Hepatic stellate cell (primary cell): Measurements from ENCODE around the gene NUP98.

Experiments used
- DNase-seq: peaks from one replicate; pipeline ENCODE4 v3.0.0; 2011; ENCODE audit warnings: low spot score

The NUP98 gene

GRCh38 chr11:3797329-3798090, at the start of gene NUP98:
NUP98 (minus strand) TSS chr11:3797554; CDS start chr11:3782117, 15,437 bp downstream.
- peak; percentile 99 for DNase-seq

DNA sequence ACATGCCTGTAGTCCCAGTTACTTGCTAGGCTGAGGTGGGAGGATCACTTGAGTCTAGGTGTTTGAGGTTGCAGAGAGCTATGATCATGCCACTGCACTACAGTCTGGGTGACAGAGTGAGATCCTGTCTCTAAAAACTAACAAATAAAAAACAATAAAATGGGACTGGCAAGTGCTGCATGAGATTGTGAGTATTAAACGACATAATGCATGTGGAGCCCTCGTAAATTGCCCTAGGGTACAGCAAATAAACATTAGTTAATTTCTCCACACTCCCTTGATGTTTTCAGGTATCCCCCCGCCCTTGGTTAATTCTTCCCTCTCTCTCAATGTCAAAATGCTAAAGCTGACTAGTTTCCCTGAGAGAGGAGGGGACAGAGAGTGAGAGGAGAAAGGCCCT, 48.3 kb upstream of the NUP98 start:
- no peak for DNase-seq

DNA sequence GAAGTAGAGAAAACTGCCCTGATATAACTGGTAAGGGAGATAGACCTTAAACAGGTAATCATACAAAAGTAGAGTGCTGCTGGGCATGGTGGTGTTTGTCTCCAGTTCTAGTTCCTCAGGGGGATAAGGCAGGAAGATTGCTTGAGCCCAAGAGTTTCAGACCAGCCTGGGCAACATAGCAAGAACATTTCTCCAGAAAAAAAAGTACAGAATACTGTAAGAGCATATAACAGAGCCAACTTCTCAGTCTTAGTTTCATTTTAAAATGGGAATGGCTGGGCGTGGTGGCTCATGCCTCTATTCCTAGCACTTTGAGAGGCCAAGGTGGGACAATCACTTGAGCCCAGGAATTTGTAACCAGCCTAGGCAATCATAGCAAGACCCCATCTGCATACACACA, 47.9 kb upstream of the NUP98 start:
- DNase-seq, result no peak

DNA sequence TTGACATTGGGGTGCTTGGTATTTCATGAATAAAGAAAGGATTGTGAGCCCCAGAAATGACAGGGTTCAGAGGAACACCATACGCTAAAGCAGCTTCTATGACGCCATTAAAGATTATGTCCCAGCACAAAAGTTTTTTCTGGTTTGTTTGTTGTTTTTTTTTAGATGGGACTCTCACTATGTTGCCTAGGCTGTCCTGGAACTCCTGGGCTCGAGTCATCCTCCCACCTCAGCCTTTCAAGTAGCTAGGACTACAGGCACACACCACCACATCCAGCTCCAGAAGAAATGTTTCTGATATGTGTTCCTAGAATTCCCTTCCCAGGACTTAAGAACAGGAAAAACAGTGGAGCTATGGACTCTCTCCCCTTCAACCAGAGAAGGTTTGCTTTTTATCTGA, 46.0 kb upstream of the NUP98 start:
- no peak for DNase-seq

GRCh38 chr11:3841426-3842350, 44.3 kb upstream of the NUP98 start:
- DNase-seq, result peak; percentile 81

- peak; percentile 92 for DNase-seq
Measured at GRCh38 chr11:3840870-3841425, 43.6 kb upstream of the NUP98 start, which contains the start of gene RHOG. RHOG (minus strand) TSS chr11:3840959; CDS start chr11:3828138, 12,821 bp downstream.

DNA sequence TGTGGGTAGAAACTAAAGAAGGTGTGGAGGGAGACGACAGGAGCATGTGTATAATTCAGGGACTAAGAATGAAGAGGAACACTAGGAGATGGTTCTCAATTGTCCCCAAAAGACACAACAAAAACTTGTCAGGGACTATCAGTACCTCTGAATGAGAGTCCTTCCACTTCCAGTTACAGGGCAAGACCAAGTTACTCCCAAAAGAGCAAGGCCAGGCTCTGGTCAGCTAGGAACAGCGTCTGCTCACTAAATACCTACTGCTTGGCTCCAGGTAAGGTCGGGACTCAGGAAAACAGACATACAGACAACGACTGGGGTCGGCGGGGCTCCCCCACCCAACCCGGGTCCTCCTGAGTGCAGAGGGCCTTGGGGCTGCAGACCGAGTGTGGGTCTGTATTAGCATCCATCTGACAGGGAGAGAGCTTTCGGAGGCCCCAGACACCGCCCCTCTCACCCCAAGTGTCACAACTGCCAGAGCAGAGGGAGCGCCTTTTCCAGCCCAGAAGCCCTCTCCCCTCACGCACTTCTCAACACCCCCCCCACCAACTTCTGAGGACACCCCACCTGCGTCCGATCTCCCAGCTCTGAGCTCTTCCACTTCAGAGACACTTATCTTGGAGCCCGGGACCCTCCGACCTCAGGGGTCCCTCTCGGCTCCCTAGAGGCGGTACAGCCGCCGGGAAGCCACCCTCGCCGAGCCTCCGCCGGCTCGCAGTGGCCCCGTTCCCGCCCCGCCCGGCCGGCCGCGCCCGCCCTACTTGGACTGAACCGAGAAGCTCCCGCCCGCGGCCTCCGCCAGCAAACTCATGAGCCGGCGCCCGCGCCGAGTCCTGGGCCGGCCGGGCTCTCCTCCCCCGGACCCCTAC, 42.9 kb upstream of the NUP98 start:
- DNase-seq, result peak; percentile 27

GRCh38 chr11:3838504-3838903, 41.1 kb upstream of the NUP98 start:
- DNase-seq, result no peak

DNA sequence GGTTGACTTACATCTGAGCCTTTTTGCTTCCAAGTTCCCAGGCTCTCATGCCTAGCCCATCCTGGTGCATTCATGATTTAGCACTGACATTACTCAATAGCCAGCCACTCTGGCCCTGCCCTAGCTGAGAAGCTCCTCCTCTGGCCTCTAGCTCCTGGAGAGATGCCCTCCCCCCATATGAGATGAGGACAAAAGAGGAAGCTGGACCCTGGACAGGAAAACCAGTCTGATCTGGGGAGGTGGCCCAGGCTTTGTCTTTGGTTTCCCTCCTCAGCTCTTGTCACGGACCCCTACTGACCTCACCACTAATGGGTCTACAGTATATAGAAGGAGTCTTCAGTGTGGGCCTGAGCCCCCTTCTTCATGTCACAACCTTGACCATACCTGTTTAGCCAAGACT, 40.4 kb upstream of the NUP98 start:
- no peak for DNase-seq

- DNase-seq, result no peak
Measured at GRCh38 chr11:3836903-3837302, 39.5 kb upstream of the NUP98 start.

DNA sequence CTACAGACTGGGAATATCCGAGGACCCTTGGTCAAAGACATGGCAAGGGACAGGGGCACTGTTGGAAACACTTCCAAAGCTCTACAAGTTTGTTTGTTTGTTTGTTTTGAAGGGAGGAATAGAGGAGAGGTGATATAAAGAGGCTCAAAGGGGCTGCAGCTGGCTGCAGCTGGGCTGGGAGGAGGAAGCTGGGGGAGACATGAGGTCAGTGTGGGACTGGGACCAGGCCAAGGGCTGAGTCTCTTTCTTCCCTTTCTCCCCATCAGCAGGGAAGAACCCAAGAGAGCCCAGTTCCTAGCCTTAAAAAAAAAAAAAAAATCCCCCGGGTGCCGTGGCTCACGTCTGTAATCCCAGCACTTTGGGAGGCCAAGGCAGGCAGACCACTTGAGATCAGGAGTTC, 38.4 kb upstream of the NUP98 start:
- DNase-seq, result no peak

DNA sequence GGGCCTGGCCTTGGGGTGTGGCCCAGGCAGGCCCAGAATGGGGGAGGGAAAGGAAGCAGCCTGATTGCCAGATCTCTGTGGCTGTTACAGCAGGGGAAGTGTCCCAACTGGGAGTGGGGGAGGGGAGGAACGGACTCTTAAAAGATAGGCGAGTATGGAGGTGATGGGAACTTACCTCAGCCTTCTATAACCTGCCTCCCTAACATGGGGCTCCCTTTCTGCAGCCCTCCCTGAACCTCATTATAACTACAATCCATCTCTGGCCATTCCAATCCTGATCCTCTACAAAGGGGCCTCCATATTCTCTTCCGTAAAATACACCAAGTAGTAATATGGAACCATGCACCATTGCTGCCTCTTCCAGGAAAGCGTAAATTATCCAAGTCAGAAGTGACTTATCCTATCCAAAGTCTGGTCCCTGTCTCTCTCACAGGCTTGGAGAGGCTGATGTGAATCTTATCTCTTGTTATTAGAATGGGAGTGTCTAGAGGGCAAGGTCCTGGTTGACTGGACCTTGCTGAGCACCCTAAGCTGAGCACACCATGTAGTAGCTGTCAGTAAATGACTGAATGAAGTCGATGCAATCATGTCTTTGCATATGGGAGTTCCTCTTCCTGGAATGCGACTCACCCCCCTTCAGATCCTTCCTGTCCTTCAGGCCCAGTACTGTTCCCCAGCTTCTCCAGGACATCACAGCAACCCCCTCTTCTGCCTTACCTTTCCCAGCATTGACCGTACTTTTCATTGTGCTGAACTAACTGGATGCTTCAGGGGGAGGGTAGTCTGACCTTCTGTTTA, 37.5 kb upstream of the NUP98 start:
- no peak for DNase-seq

DNA sequence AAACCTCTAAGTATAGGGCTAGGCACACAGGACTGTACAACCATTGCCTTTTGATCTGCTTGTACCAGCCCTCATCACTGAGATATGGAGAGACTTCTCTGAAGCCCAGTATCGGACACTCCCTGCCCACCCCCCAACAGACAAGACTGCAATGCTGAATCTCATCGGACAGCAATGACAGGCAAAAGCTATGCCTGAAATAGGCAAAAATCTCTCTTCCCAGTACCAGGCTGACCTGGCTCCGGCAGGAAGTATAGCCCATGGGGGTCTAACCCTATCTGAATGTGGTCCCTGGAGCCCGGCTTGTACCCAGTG, 37.0 kb upstream of the NUP98 start:
- no peak for DNase-seq

- DNase-seq, result no peak
Measured at GRCh38 chr11:3833449-3833848, 36.1 kb upstream of the NUP98 start.

GRCh38 chr11:3832816-3833215, 35.5 kb upstream of the NUP98 start:
- DNase-seq, result no peak

DNA sequence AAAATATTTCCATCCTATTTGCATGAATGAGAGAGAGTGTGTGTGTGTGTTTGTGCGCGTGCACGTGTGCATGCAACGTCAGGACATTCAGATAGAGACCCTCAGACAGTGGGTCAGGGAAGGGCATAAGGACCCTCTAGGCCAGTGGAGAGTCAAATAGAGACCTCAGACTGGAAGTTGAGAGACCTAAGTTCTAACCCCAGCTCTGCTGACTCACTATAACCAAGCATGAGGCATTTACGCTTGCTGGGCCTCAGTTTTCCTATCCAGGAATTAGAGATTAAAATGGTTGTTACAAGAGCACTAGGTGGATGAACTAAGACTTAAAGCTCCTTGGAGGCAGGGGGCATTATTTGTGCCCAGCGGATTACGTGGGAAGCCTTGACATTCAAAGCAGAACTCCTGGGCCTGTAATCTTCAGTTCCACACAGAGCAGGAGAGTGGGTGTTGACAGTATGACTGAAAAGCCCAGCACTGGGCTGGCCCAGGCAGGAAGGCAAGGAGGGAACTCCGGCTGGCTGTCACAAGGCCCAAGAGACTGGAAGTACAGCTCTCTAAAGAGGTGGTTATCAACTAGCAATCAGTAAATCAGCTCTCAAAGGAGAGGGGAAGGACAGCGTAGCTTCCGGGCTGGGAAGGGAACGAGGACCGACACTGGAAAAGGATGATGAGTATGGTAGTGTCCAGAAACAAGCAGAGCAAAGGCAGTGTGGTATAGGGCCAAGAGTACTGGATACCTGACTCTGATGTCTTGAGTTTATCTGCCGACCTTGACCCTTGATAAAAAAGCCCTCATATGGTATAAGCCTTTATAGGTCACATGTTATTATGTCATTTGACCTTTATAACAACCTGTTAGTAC, 34.3 kb upstream of the NUP98 start:
- no peak for DNase-seq

DNA sequence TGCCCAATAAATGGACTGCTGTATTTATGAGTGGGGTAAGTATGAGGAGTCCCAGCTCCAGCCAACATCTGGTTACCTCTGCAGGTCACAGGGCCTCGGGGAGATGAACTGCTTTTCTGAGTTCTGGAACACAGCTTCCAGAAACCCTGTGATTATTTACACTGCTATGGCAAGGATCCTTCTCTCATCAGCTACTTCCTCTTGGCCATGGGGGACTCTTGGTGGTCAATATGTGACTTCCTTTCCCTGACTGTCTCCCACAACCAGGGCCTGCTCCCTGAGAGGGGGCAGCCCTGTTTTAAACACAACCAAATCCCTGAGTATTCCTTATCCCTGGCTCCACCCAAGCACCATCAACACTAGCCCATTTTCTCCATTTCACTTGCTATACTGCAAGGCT, 33.4 kb upstream of the NUP98 start:
- DNase-seq, result no peak

DNA sequence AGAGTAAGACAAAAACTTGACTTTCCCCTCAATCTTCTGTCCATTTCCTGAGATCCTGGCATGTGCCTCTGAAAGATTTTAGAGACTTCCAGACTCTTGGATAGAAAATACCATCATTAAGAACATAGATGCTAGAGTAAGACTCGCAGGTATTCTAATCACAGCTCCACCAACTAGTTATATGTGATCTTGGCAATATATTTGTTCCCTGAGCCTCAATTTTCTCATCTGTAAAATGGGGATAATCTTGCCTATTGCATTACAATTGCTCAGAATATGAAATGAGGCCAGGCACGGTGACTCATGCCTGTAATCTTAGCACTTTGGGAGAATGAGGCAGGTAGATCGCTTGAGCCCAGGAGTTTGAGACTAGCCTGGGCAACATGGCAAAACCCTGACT, 32.7 kb upstream of the NUP98 start:
- DNase-seq, result no peak

- no peak for DNase-seq
Measured at GRCh38 chr11:3827434-3828186, 30.3 kb upstream of the NUP98 start.
